B cell (primary cell): Measurements from ENCODE around the gene CACNA1A. TPM values are rescaled to one million over a fixed set of nuclear protein-coding genes. Genes with fewer than 3 reads are reported as not detected.

Experiments used
- ATAC-seq: fragments of 200-7000 bp; cut with Tn5 transposase; one replicate; pipeline ENCODE4 v1.10.0; 2021; ENCODE audit warnings: low read depth, mild to moderate bottlenecking, moderate number of reproducible peaks, moderate library complexity
- CTCF ChIA-PET: fragments of 350-600 bp; sonication (Branson Sonifier 250); formaldehyde crosslinking; loops from one replicate; lab custom pipeline; 2021; ENCODE audit warnings: antibody characterized with exemption, inconsistent platforms; lab: Charles Lee
- POLR2A ChIA-PET: fragments of 350-600 bp; sonication (Branson Sonifier 250); formaldehyde crosslinking; loops from one replicate; lab custom pipeline; 2021; ENCODE audit warnings: antibody characterized with exemption; lab: Charles Lee
- DNase-seq: peaks from one replicate; pipeline ENCODE4 v3.0.0; 2013
- H2AFZ ChIP-seq: 2 replicates; pipeline ENCODE4 v1.6.1; 2012; ENCODE audit warnings: mild to moderate bottlenecking, low read depth, low read length; ENCODE audit not compliant: insufficient read depth, poor library complexity, severe bottlenecking
- H3K27ac ChIP-seq, 2 donors: 1 replicate in 1 of 2; 2 replicates in 1 of 2; pipeline ENCODE4 v1.5.1; 2012 to 2013; ENCODE audit warnings: low read length in 2 of 2, mild to moderate bottlenecking in 2 of 2, moderate library complexity in 1 of 2
- H3K27me3 ChIP-seq, 4 experiments: fragments of 200-600 bp in 1 of 4; sonication (generic) in 1 of 4; replicated peaks in 1 of 4; 1 replicate in 2 of 4; 2 replicates in 2 of 4; pipeline versions ENCODE4 v1.6.1 to v1.7.0; 2013 to 2016; ENCODE audit warnings: low read length in 3 of 4, mild to moderate bottlenecking in 2 of 4, mixed read lengths in 1 of 4, moderate library complexity in 1 of 4; ENCODE audit not compliant: insufficient read depth in 4 of 4, control insufficient read depth in 3 of 4; ENCODE audit errors: control extremely low read depth in 1 of 4
- H3K36me3 ChIP-seq, 2 experiments: replicated peaks in 1 of 2; 1 replicate in 1 of 2; 2 replicates in 1 of 2; pipeline versions ENCODE4 v1.6.1 to v1.7.1; 2013; ENCODE audit warnings: low read length in 1 of 2; ENCODE audit not compliant: insufficient read depth in 2 of 2, control insufficient read depth in 1 of 2; ENCODE audit errors: control extremely low read depth in 1 of 2, extremely low read depth in 1 of 2
- H3K4me1 ChIP-seq, 2 donors: fragments of 200-600 bp in 1 of 2; sonication (generic) in 1 of 2; 1 replicate in 1 of 2; 2 replicates in 1 of 2; pipeline versions ENCODE4 v1.5.1 to v1.6.1; 2013 to 2017; ENCODE audit warnings: low read length in 2 of 2; ENCODE audit not compliant: control insufficient read depth in 2 of 2, insufficient read depth in 2 of 2
- H3K4me2 ChIP-seq: replicated peaks from 2 replicates; pipeline ENCODE3; 2012; ENCODE audit warnings: mild to moderate bottlenecking, low read depth, low read length; ENCODE audit not compliant: poor library complexity, severe bottlenecking
- H3K4me3 ChIP-seq, 5 experiments: fragments of 200-600 bp in 1 of 5; sonication (generic) in 1 of 5; 1 replicate in 3 of 5; 2 replicates in 2 of 5; pipeline versions ENCODE4 v1.5.1 to v1.7.0; 2011 to 2016; ENCODE audit warnings: low read length in 4 of 5, mild to moderate bottlenecking in 4 of 5, low read depth in 2 of 5, control low read depth in 1 of 5, moderate library complexity in 1 of 5; ENCODE audit not compliant: insufficient read depth in 1 of 5; ENCODE audit errors: control extremely low read depth in 1 of 5, extremely low read depth in 1 of 5
- H3K79me2 ChIP-seq: fragments of 200-600 bp; sonication (generic); one replicate; pipeline ENCODE4 v1.6.0; 2016; ENCODE audit warnings: low read length; ENCODE audit not compliant: control insufficient read depth, insufficient read depth
- H3K9ac ChIP-seq: fragments of 200-600 bp; sonication (generic); 2 replicates; pipeline ENCODE4 v1.6.1; 2017; ENCODE audit warnings: mild to moderate bottlenecking, low read length, moderate library complexity
- H3K9me3 ChIP-seq, 3 donors: one replicate each; pipeline versions ENCODE4 v1.6.1 to v1.7.1; 2013; ENCODE audit warnings: low read length in 2 of 3; ENCODE audit not compliant: control insufficient read depth in 2 of 3, insufficient read depth in 1 of 3; ENCODE audit errors: control extremely low read depth in 1 of 3
- H4K20me1 ChIP-seq: 2 replicates; pipeline ENCODE4 v1.6.0; 2012; ENCODE audit warnings: mild to moderate bottlenecking, low read length; ENCODE audit not compliant: insufficient read depth, control insufficient read depth, poor library complexity, severe bottlenecking
- H3K27ac Mint-ChIP-seq: one replicate; pipeline ENCODE4 v1.8.0; 2021; ENCODE audit warnings: mixed read lengths
- H3K27me3 Mint-ChIP-seq: one replicate; pipeline ENCODE4 v1.8.0; 2021; ENCODE audit warnings: mixed read lengths
- H3K4me1 Mint-ChIP-seq: one replicate; pipeline ENCODE4 v1.8.0; 2021; ENCODE audit warnings: mixed read lengths
- H3K4me3 Mint-ChIP-seq: one replicate; pipeline ENCODE4 v1.8.0; 2021; ENCODE audit warnings: mixed read lengths
- H3K9me3 Mint-ChIP-seq: one replicate; pipeline ENCODE4 v1.8.0; 2022; ENCODE audit warnings: mixed read lengths; ENCODE audit not compliant: insufficient read depth
- CTCF ChIP-seq: fragments of 200-600 bp; IDR thresholded peaks from one replicate; pipeline ENCODE4 v1.8.0; 2022; ENCODE audit warnings: antibody characterized with exemption, mild to moderate bottlenecking
- EZH2 ChIP-seq: IDR thresholded peaks from 2 replicates; pipeline ENCODE4 v1.6.1; 2012; ENCODE audit warnings: borderline replicate concordance, low read depth, mild to moderate bottlenecking, moderate library complexity, low read length; ENCODE audit not compliant: insufficient read depth, poor library complexity, severe bottlenecking
- WGBS: methylation state at CpG from one replicate; pipeline ENCODE4 v1.1.5; 2013; ENCODE audit warnings: missing lambda C conversion rate; ENCODE audit not compliant: insufficient coverage; 5-methylcytosine and 5-hydroxymethylcytosine counted together
- intact Hi-C: fragments of 100-400 bp; cut with micrococcal nuclease; formaldehyde crosslinking; loops from one replicate; pipeline ENCODE4 v1.10.0; 2022
- polyA plus RNA-seq: library from polyadenylated mRNA; depleted of rRNA; stranded (reverse); fragments of >200 nt; gene quantifications from 2 replicates; pipeline ENCODE4 v1.2.3, GENCODE V29; 2012
- total RNA-seq, 2 donors: library from RNA; stranded (reverse); fragments of 120-200 nt in 1 of 2; gene quantifications; 1 replicate in 1 of 2; 2 replicates in 1 of 2; pipeline versions ENCODE4 v1.2.3 to v1.2.4, GENCODE V29; 2013 to 2022

Gene CACNA1A
- total and polyA plus RNA-seq, 2 donors (not counting 1 experiment from before 2014, with no cell fraction given), result 1.2 to 1.3 TPM

GRCh38 chr19:13208672-13209483 lies 297.4 kb downstream of the CACNA1A start:
- Mint-ChIP-seq H3K27me3 (no peaks in the 10 kb centered on the region), H3K27ac (peak overlapping the region; percentile 94), H3K9me3 (no peaks in the 10 kb centered on the region), H3K4me3 (peak overlapping the region; percentile 89), H3K4me1 (peaks cover 55% of the 10 kb centered on the region)
- Histone ChIP-seq H3K4me2 (peak overlapping the region; percentile 89), H3K27ac (peak overlapping the region; percentile 85 to 89), H2AFZ (peak overlapping the region; percentile 79), H3K9me3 (peaks cover 0 to 2% (median 0%) of the 10 kb centered on the region in 3 donors), H4K20me1 (no peaks in the 10 kb centered on the region), H3K79me2 (peaks cover 21% of the 10 kb centered on the region), H3K27me3 (no peaks in the 10 kb centered on the region), H3K9ac (peak overlapping the region; percentile 76), H3K4me3 (peak overlapping the region; percentile 11 to 72 (median 57)), H3K4me1 (peaks cover 40 to 58% of the 10 kb centered on the region in 2 donors), H3K36me3 (no peaks in the 10 kb centered on the region)
- no peak for TF ChIP-seq EZH2
- no peak for TF ChIP-seq CTCF
- intact Hi-C loops, result loop anchor here (1.0 to 5.0 kb wide), 6 partner anchors 42 to 110 kb away; partner anchors contain the start of genes NACC1 and TRMT1
- DNase-seq (peak; percentile 55), ATAC-seq (peak; percentile 21)
- WGBS, result 25% methylated on average over 39 of the region's 52 CpGs
- POLR2A ChIA-PET, result interaction anchor here (0.7 to 1.9 kb wide), 7 partner anchors 26 to 435 kb away, joined by 3 to 6 read pairs (median 4); no protein-coding TSS in a partner anchor
- CTCF ChIA-PET, result interaction anchor here (1.0 to 1.5 kb wide), 7 partner anchors 13 to 59 kb away, joined by 3 to 6 read pairs (median 3); partner anchors contain the start of genes IER2 and STX10
